Measurements from ENCODE around the gene C5. TPM values are rescaled to one million over a fixed set of nuclear protein-coding genes. Genes with fewer than 3 reads are reported as not detected.

Gene C5
- total and polyA plus RNA-seq, 9 of the 15 experiments (the other 6 are each of a cell fraction or from before 2014, with no cell fraction given) = 0.08 to 0.91 (median 0.42) TPM

GRCh38 chr9:121074370-121075250 lies 24.5 kb upstream of the C5 start, which contains the start of gene CNTRL (continued):
- TF ChIP-seq ZC3H8 (IDR thresholded peaks at IDR 0.05) = no peak
- peak; percentile 46 for TF ChIP-seq MEIS2 (IDR thresholded peaks at IDR 0.05; ENCODE audit: partially characterized antibody)
- TF ChIP-seq ZNF830 (CRISPR knock-in tag; IDR thresholded peaks at IDR 0.05) = no peak
- TF ChIP-seq MAFG (tag; conservative IDR thresholded peaks at IDR 0.05) = no peak
- no peak for TF ChIP-seq NFE2L1 (tag; IDR thresholded peaks at IDR 0.05; ENCODE audit: borderline replicate concordance, low read depth)
- no peak for TF ChIP-seq TCF7L2 (IDR thresholded peaks at IDR 0.05; ENCODE audit: low read depth, low read length)
- TF ChIP-seq HMG20A (CRISPR knock-in tag; conservative IDR thresholded peaks at IDR 0.05) = no peak
- TF ChIP-seq SLC30A9 (CRISPR knock-in tag; IDR thresholded peaks at IDR 0.05) = no peak
- TF ChIP-seq ZNF518B (CRISPR knock-in tag; IDR thresholded peaks at IDR 0.05) = no peak
- TF ChIP-seq BHLHE40 (IDR thresholded peaks at IDR 0.05; ENCODE audit: low read length) = peak; percentile 75
- TF ChIP-seq FOXK1 (CRISPR knock-in tag; IDR thresholded peaks at IDR 0.05; ENCODE audit: borderline replicate concordance) = peak; percentile 73; the same call in 1 of the 2 replicates
- TF ChIP-seq ZNF699 (CRISPR knock-in tag; IDR thresholded peaks at IDR 0.05; ENCODE audit: insufficient replicate concordance) = no peak
- TF ChIP-seq ZNF609 (CRISPR knock-in tag; IDR thresholded peaks at IDR 0.05; ENCODE audit: borderline replicate concordance) = no peak
- no peak; the same call in 1 of the 2 replicates for TF ChIP-seq TAL1 (IDR thresholded peaks at IDR 0.05)
- TF ChIP-seq TFE3 (CRISPR knock-in tag; IDR thresholded peaks at IDR 0.05) = no peak
- TF ChIP-seq ZFP36 (IDR thresholded peaks at IDR 0.05; ENCODE audit: low read depth, low read length, partially characterized antibody) = peak; percentile 24
- peak; percentile 87 for TF ChIP-seq ZNF431 (CRISPR knock-in tag; IDR thresholded peaks at IDR 0.05)
